K562 (cell line): Measurements from ENCODE around the gene TP73. TPM values are rescaled to one million over a fixed set of nuclear protein-coding genes. Genes with fewer than 3 reads are reported as not detected.
A peak's percentile ranks its signal among the peaks of the same experiment; 100 is the strongest.

Experiments
- AFF1 ChIP-seq, 2 experiments: fragments of 450-650 bp; IDR thresholded peaks; 2 replicates each; pipeline ENCODE4 v1.6.1; 2018; ENCODE audit warnings: mild to moderate bottlenecking in 2 of 2, low read depth in 1 of 2; ENCODE audit not compliant: partially characterized antibody in 2 of 2
- CLOCK ChIP-seq: fragments of 250-450 bp; sonication (Bioruptor Pico); IDR thresholded peaks from 2 replicates; pipeline ENCODE4 v1.4.0; 2020; ENCODE audit warnings: mild to moderate bottlenecking, moderate library complexity, borderline replicate concordance
- E2F8 ChIP-seq: fragments of 450-650 bp; IDR thresholded peaks from 2 replicates; pipeline ENCODE4 v1.7.1; 2018; ENCODE audit warnings: mild to moderate bottlenecking, low read depth; ENCODE audit not compliant: partially characterized antibody
- GABPB2 ChIP-seq: fragments of 250-450 bp; sonication (Bioruptor Pico); conservative IDR thresholded peaks from 2 replicates; pipeline ENCODE4 v1.5.1; 2021; ENCODE audit warnings: mild to moderate bottlenecking
- GATAD2B ChIP-seq: fragments of 450-650 bp; IDR thresholded peaks from 2 replicates; pipeline ENCODE4 v1.6.1; 2017; ENCODE audit warnings: mild to moderate bottlenecking, borderline replicate concordance
- KLF13 ChIP-seq: fragments of 450-650 bp; IDR thresholded peaks from 2 replicates; pipeline ENCODE4 v1.6.1; 2016; ENCODE audit warnings: missing genetic modification characterization, low read depth, mild to moderate bottlenecking, missing compliant biosample characterization, moderate library complexity, borderline replicate concordance
- PHTF2 ChIP-seq: fragments of 250-450 bp; sonication (Bioruptor Pico); IDR thresholded peaks from 2 replicates; pipeline ENCODE4 v1.5.0; 2021; ENCODE audit warnings: mild to moderate bottlenecking
- RBBP5 ChIP-seq: fragments of 200-600 bp; sonication (generic); IDR thresholded peaks from 2 replicates; pipeline ENCODE4 v1.6.1; 2012; ENCODE audit warnings: borderline replicate concordance, mild to moderate bottlenecking, low read length, control low read depth, inconsistent platforms; ENCODE audit not compliant: insufficient read depth, poor library complexity, severe bottlenecking
- SIX5 ChIP-seq, 2 experiments: IDR thresholded peaks; 2 replicates each; pipeline ENCODE4 v1.6.1; 2011; ENCODE audit warnings: low read length in 2 of 2, borderline replicate concordance in 1 of 2, low read depth in 1 of 2, mild to moderate bottlenecking in 1 of 2, moderate library complexity in 1 of 2; ENCODE audit not compliant: insufficient read depth in 1 of 2
- SMC3 ChIP-seq: conservative IDR thresholded peaks from 2 replicates; pipeline ENCODE4 v1.6.1; 2011; ENCODE audit warnings: low read depth, low read length, improper control_type of control experiment; ENCODE audit not compliant: insufficient read depth
- SUPT5H ChIP-seq: fragments of 450-650 bp; IDR thresholded peaks from 2 replicates; pipeline ENCODE4 v1.6.1; 2016
- TAL1 ChIP-seq: fragments of 450-650 bp; IDR thresholded peaks from 2 replicates; pipeline ENCODE4 v1.6.1; 2016; ENCODE audit warnings: mild to moderate bottlenecking
- ZNF224 ChIP-seq: sonication (generic); formaldehyde crosslinking; IDR thresholded peaks from 2 replicates; pipeline ENCODE4 v1.8.0; 2022; ENCODE audit warnings: mild to moderate bottlenecking, missing genetic modification reagents
- ZNF408 ChIP-seq: fragments of 250-450 bp; sonication (Bioruptor Pico); IDR thresholded peaks from 2 replicates; pipeline ENCODE4 v1.4.0; 2020; ENCODE audit warnings: low read depth, mild to moderate bottlenecking, moderate library complexity
- polyA plus RNA-seq, 8 experiments: library from polyadenylated mRNA; depleted of rRNA in 4 of 8; stranded (reverse) in 5 of 8; unstranded in 3 of 8; fragments of >200 nt; fragmentation: Nextera tagmentation in 2 of 8; fragmentation: Illumina TruSeq in 1 of 8; extraction: Ambion mirVana in 2 of 8; extraction: Trizol in 1 of 8; gene quantifications; 2 replicates each; pipeline versions ENCODE4 v1.2.1 to v1.2.3, GENCODE V29; 2011 to 2014; ENCODE audit warnings: inconsistent platforms in 1 of 8, missing spikeins in 1 of 8
- total RNA-seq, 7 experiments: library from RNA; depleted of rRNA in 6 of 7; stranded (reverse); fragments of >200 nt in 6 of 7; fragmentation: Illumina TruSeq in 2 of 7; extraction: Trizol in 2 of 7; gene quantifications; 2 replicates each; pipeline versions ENCODE4 v1.2.1 to v1.2.3, GENCODE V29; 2011 to 2021; ENCODE audit warnings: low replicate concordance in 1 of 7

TP73 gene
- total and polyA plus RNA-seq, 9 of the 15 experiments (the other 6 are each of a cell fraction or from before 2014, with no cell fraction given) = 0.07 to 1.6 (median 0.40) TPM; not detected in 2

GRCh38 chr1:3649342-3650247, 2.7 kb upstream of the TP73 start, which contains the start of gene WRAP73 (continued):
- TF ChIP-seq AFF1 (IDR thresholded peaks at IDR 0.05; ENCODE audit: low read depth in 1 of 2, partially characterized antibody in 2 of 2) (peak in 1 of 2 experiments; percentile 65), SMC3 (no peak), SUPT5H (peak; percentile 82), PHTF2 (CRISPR knock-in tag) (no peak), TAL1 (no peak), ZNF408 (CRISPR knock-in tag) (no peak), KLF13 (peak; percentile 97), GABPB2 (CRISPR knock-in tag) (no peak), GATAD2B (0 out of 2 replicates have a peak, but pooled peaks have one; percentile 66), ZNF224 (no peak), CLOCK (no peak), SIX5 (IDR thresholded peaks at IDR 0.05; ENCODE audit: borderline replicate concordance in 1 of 2, insufficient read depth in 1 of 2, low read depth in 1 of 2, low read length in 2 of 2) (peak; percentile 84 to 91), E2F8 (peak; percentile 86), RBBP5 (peak; percentile 68)
